Effector memory CD4-positive, alpha-beta T cell (primary cell): Measurements from ENCODE around the gene KCNQ5.

Experiments
- DNase-seq, 3 donors: peaks; one replicate each; pipeline ENCODE4 v3.0.0-alpha.2; 2020
- H3K27ac ChIP-seq: 2 replicates; pipeline ENCODE4 v1.7.0; 2013; ENCODE audit warnings: mild to moderate bottlenecking, low read length, moderate library complexity; ENCODE audit not compliant: insufficient read depth, poor library complexity, severe bottlenecking
- H3K27me3 ChIP-seq: replicated peaks from 2 replicates; pipeline ENCODE4 v1.7.0; 2013; ENCODE audit warnings: mild to moderate bottlenecking, low read length; ENCODE audit not compliant: insufficient read depth, control insufficient read depth, poor library complexity, severe bottlenecking
- H3K36me3 ChIP-seq: 2 replicates; pipeline ENCODE4 v1.7.0; 2013; ENCODE audit warnings: mild to moderate bottlenecking, low read length, moderate library complexity; ENCODE audit not compliant: control insufficient read depth, insufficient read depth
- H3K4me1 ChIP-seq: 2 replicates; pipeline ENCODE4 v1.7.0; 2013; ENCODE audit warnings: low read length, mild to moderate bottlenecking; ENCODE audit not compliant: control insufficient read depth, insufficient read depth, poor library complexity, severe bottlenecking
- H3K4me3 ChIP-seq: 2 replicates; pipeline ENCODE4 v1.7.0; 2013; ENCODE audit warnings: low read length, low read depth, mild to moderate bottlenecking; ENCODE audit not compliant: insufficient read depth, poor library complexity, severe bottlenecking
- H3K9me3 ChIP-seq: 2 replicates; pipeline ENCODE4 v1.7.0; 2013; ENCODE audit warnings: mild to moderate bottlenecking, low read length, moderate library complexity; ENCODE audit not compliant: control insufficient read depth

KCNQ5 gene

DNA sequence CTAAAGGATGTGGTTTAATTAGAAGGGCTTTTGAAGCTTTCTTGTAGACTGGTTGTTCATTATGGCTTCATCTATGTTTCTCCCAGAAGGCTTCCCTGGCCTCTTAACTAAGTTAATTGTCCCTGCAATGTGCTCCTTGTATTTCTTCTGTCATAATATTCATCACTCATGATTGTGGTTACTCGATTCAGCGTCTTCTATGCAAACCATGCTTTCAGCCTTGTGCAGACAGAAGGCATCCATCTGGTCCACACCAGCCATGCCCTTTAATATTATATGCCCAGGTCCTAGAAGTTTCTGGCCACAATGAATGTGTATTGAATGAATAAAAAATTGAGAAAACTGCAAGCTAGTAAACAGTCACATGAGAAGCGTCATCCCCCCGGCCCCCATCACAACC, 440.3 kb downstream of the KCNQ5 start:
- Histone ChIP-seq H3K9me3 (no peaks in the 10 kb centered on the region), H3K36me3 (no peaks in the 10 kb centered on the region), H3K4me1 (no peaks in the 10 kb centered on the region), H3K4me3 (no peak overlapping the region), H3K27me3 (no peaks in the 10 kb centered on the region), H3K27ac (no peak overlapping the region)
- no peak for DNase-seq

DNA sequence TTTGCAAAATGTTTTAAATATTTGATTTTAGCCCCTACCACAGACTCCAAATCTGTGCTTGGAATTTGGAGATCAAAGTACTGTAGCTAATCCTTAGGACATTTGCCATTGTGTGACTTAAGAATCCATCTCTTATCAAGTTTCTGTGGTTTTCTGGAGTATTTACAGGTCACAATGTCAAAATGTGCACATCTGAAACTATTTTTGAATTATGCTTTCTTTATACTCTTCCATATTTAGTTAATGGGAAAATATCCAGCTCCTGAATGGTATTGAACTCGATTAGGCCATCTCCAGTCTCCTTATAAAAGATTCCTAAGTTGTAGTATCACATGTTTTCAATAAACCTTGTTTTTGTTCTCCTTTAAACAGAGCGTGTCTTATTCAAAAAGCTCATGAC, 441.0 kb downstream of the KCNQ5 start:
- no peaks in the 10 kb centered on the region for H3K27me3 ChIP-seq
- no peaks in the 10 kb centered on the region for H3K9me3 ChIP-seq
- H3K36me3 ChIP-seq = no peaks in the 10 kb centered on the region
- no peak overlapping the region for H3K4me3 ChIP-seq
- no peak overlapping the region for H3K27ac ChIP-seq
- H3K4me1 ChIP-seq = no peaks in the 10 kb centered on the region
- no peak for DNase-seq

DNA sequence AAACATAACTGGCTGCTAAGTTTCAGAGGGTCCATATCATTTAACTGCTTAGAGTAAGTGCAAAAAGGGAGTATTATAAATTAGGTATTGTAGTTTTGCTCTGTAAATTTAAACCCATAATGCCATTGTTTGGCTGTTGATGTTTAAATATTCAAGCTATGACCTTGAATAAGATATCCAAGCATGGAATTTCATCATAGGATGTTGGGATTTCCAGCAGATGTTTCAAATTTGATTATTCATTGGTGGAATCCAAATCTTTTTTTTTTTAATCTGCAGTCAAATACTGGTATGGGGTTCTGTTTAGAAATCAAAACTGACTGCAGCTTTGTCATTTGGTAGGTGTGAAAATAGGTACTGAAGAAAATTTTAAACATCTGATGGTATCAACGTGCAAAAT, 442.4 kb downstream of the KCNQ5 start:
- H3K4me3 ChIP-seq = no peak overlapping the region
- H3K9me3 ChIP-seq = no peaks in the 10 kb centered on the region
- H3K36me3 ChIP-seq = no peaks in the 10 kb centered on the region
- no peaks in the 10 kb centered on the region for H3K27me3 ChIP-seq
- no peaks in the 10 kb centered on the region for H3K4me1 ChIP-seq
- H3K27ac ChIP-seq = no peak overlapping the region
- DNase-seq = no peak

DNA sequence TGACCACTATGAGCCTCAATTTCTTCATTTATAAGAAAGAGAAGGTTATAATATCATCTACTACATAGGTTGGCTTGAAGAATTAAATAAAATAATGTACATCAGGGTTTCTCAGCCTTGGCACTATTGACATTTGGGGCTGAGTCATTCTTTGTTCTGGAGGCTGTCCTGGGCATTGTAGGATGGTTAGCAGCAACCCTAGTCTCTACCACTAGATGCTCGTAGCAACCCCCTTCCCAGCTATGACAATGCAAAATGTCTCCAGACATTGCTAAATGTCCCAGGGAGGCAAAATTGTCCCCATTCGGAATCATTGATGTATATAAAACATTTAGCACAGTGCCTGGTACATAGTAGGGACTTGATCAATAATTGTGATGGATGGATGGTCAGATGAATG, 451.4 kb downstream of the KCNQ5 start:
- DNase-seq = no peak
- Histone ChIP-seq H3K27me3 (no peaks in the 10 kb centered on the region), H3K27ac (no peak overlapping the region), H3K9me3 (no peaks in the 10 kb centered on the region), H3K4me1 (no peaks in the 10 kb centered on the region), H3K4me3 (no peak overlapping the region), H3K36me3 (no peaks in the 10 kb centered on the region)

DNA sequence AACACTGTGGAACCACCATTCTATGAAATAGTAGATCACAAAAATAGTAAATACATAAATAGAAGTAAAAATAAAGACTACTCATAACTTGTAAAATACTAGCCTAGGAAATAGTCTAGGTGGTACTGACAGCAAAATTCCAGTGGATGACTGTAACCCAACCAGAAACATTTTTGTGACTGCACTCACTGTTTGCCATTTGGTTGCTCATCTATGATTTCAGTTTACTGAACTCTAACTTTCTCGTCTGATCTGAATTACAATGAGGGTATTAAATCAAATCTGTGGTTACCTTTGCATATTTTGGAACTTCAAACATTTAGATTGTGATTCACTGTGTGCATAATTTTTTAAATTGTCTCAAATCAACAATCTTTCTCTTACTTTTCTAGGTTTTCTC, 452.3 kb downstream of the KCNQ5 start:
- DNase-seq = no peak
- no peaks in the 10 kb centered on the region for H3K9me3 ChIP-seq
- no peaks in the 10 kb centered on the region for H3K36me3 ChIP-seq
- no peak overlapping the region for H3K4me3 ChIP-seq
- no peaks in the 10 kb centered on the region for H3K27me3 ChIP-seq
- no peaks in the 10 kb centered on the region for H3K4me1 ChIP-seq
- no peak overlapping the region for H3K27ac ChIP-seq

DNA sequence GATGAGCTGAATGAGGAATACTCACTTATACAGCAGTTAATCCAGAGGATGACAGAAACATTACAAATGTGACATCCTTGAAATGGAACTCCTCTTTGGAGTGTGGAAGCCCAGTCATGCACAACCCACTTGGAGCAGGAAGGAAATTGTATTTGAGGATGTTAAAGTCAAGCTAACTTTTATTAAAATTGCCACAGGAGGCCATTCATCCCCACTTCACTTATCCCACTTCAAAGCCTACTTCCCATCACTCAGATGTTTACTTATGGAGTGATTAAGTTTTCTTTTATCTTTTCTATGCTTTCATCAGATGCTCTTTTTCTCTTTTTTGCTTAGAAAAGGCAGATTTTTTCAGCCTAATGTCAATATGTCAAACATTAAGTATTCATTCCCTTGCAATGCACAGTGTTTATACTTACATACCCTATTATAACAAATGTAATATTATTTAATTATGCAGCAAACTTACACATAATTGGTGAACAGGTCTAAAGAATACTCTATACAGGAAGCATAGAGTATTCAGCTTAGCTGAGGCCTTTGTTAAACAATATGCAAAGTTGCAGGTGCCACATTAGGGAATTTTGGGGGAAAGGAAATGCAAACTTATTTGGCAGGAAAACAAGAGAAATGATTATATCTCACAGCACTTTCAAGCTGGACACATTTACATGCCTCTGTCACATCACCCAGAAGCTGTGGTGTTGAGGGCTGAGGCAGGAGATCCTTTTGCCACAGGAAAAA, 454.5 kb downstream of the KCNQ5 start:
- Histone ChIP-seq H3K36me3 (no peaks in the 10 kb centered on the region), H3K27ac (no peak overlapping the region), H3K4me3 (no peak overlapping the region), H3K4me1 (no peaks in the 10 kb centered on the region), H3K9me3 (no peaks in the 10 kb centered on the region), H3K27me3 (no peaks in the 10 kb centered on the region)
- DNase-seq = no peak

DNA sequence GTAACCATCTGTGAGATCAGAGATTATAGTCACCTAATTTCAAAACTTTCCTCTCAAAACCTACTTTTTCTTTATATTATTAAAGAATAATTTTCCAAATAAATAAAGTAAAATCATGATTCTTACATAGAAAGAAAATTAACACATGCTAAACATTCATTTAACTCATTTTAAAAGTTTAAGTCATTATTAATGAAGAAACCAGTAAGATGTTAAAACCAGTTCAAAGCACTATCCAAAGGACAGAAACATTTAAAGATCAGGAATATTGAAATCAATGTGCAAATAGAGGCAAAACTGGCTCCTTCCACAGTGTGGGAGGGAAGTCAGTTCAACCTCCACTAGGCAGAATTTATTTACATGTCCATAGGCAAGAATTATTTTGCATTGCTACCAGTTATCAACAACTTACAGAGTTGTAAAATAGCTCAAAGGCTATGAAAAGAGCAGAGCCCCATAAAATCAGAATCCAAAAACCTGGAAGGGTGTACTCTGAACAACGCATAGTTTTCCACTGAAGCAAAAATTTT, 456.5 kb downstream of the KCNQ5 start:
- no peaks in the 10 kb centered on the region for H3K36me3 ChIP-seq
- no peak overlapping the region for H3K27ac ChIP-seq
- no peaks in the 10 kb centered on the region for H3K4me1 ChIP-seq
- H3K27me3 ChIP-seq = no peaks in the 10 kb centered on the region
- no peak for DNase-seq
- no peak overlapping the region for H3K4me3 ChIP-seq
- H3K9me3 ChIP-seq = no peaks in the 10 kb centered on the region

DNA sequence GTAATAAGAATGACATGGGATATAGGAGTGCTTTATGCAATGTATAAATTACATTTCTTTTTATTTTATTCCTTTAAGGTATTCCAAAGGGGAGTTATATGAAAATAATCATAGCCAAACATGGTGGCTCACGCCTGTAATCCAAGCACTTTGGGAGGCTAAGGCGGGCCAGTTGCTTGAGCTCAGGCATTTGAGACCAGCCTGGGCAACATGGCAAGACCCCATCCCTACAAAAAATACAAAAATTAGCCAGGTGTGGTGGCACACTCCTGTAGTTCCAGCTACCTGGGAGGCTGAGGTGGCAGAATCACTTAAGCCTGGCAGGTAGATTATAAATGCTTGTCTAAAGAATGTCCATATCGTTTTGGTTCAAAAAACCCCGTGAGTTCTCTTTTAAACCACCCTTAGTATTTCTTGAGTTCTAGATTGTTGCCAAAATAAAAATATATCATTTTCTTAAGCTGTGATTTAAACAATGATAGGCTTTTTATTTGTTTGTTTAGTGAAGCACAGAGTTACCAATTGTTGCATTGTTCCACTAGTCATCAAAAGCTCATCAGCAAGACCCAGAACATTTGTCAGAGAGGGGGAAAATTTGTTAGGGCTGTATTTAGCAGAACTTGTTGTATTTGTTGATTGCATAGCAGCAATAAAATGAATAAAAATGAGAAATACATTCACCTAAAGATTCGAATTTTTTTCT, 457.2 kb downstream of the KCNQ5 start:
- no peaks in the 10 kb centered on the region for H3K4me1 ChIP-seq
- no peaks in the 10 kb centered on the region for H3K36me3 ChIP-seq
- DNase-seq = no peak
- no peak overlapping the region for H3K4me3 ChIP-seq
- H3K27me3 ChIP-seq = no peaks in the 10 kb centered on the region
- no peaks in the 10 kb centered on the region for H3K9me3 ChIP-seq
- no peak overlapping the region for H3K27ac ChIP-seq

DNA sequence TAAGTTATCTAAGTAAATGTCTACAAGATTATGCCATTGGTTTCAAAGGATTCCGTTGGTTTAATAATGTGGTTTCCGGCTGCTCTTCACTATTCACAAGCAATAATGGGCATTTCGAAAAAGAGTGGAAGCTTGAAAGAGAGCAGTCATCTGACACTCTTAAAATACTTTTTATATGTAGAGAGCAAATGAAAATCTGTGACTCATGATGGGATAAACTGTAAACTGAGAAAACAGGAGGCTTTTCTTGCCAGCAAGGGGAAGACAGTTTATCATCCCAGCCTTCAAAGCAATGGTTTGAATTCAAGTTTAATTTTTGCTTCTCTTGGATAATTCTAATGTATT, 457.7 kb downstream of the KCNQ5 start:
- Histone ChIP-seq H3K4me3 (no peak overlapping the region), H3K36me3 (no peaks in the 10 kb centered on the region), H3K27me3 (no peaks in the 10 kb centered on the region), H3K9me3 (no peaks in the 10 kb centered on the region), H3K27ac (no peak overlapping the region), H3K4me1 (no peaks in the 10 kb centered on the region)
- no peak for DNase-seq

DNA sequence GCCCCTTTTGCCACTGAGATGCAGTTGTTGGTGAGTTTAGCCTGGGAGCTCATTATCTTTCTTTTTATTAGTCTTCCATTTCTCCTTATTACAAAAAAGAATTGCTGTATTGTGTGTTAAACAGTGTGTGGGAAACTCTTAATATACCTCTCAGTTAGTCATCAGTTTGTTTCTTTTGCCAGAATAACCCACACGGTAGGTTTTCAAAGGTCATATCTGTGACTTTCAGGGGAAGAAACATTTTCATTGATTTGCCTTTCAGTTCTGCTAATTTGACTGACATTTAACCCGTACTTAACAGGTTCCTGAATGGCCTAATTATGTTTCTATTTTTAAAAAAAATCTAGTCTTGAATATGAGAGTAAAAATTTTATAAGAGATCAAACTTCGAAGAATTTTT, 458.1 kb downstream of the KCNQ5 start:
- no peaks in the 10 kb centered on the region for H3K36me3 ChIP-seq
- H3K27ac ChIP-seq = no peak overlapping the region

More for the DNA sequence above, 458.1 kb downstream of the KCNQ5 start:
- no peaks in the 10 kb centered on the region for H3K4me1 ChIP-seq
- no peak for DNase-seq
- H3K4me3 ChIP-seq = no peak overlapping the region
- H3K27me3 ChIP-seq = no peaks in the 10 kb centered on the region
- H3K9me3 ChIP-seq = no peaks in the 10 kb centered on the region
